Measurements from ENCODE around the gene ASIC4. TPM values are rescaled to one million over a fixed set of nuclear protein-coding genes. Genes with fewer than 3 reads are reported as not detected.

The ASIC4 gene
- polyA plus RNA-seq, 3 donors = not detected

- no peak for TF ChIP-seq CTCF (IDR thresholded peaks at IDR 0.05)
- WGBS (ENCODE audit: insufficient coverage) = 29% methylated on average over 13 of the region's 20 CpGs
- peaks cover 11% of the 10 kb centered on the region for H3K79me2 ChIP-seq (ENCODE audit: insufficient read depth, low read length)
- H2AFZ ChIP-seq (ENCODE audit: insufficient read depth, low read depth, low read length, poor library complexity, severe bottlenecking) = peak overlapping the region; percentile 94
- peak overlapping the region; percentile 97 for H3K4me2 ChIP-seq (replicated peaks; ENCODE audit: extremely low read depth, low read length, poor library complexity, severe bottlenecking)
- peaks cover 0 to 5% of the 10 kb centered on the region in 2 donors for H3K36me3 ChIP-seq (replicated peaks in 1 of 2; ENCODE audit: control insufficient read depth in 1 of 2, insufficient read depth in 2 of 2, low read length in 2 of 2)
- Mint-ChIP-seq H3K27ac (no peak overlapping the region), H3K27me3 (ENCODE audit: low read depth in 3 of 3) (peaks cover 51 to 62% (median 53%) of the 10 kb centered on the region in 3 donors), H3K36me3 (peaks cover 0 to 9% of the 10 kb centered on the region in 2 donors), H3K4me3 (peak overlapping the region in 1 of 2 donors; percentile 100), H3K9me3 (peaks cover 0 to 22% (median 1%) of the 10 kb centered on the region in 7 donors), H3K4me1 (peaks cover 38% of the 10 kb centered on the region)
- H3K27me3 ChIP-seq (ENCODE audit: control insufficient read depth in 2 of 2, insufficient read depth in 2 of 2, low read length in 2 of 2) = peaks cover 31 to 53% of the 10 kb centered on the region in 2 donors
- peaks cover 28 to 43% of the 10 kb centered on the region in 2 donors for H3K4me1 ChIP-seq (ENCODE audit: control insufficient read depth in 1 of 2, insufficient read depth in 2 of 2, low read length in 2 of 2)
- intact Hi-C loops (cut with micrococcal nuclease) = loop anchor here (5.0 to 10.0 kb wide), 4 partner anchors 36 to 332 kb away; partner anchors contain the start of genes DNPEP (in 2 of the 2), STK11IP (in 2 of the 2) and NHEJ1 (in 1 of the 2)
- H3K27ac ChIP-seq (ENCODE audit: low read depth in 1 of 2, low read length in 2 of 2) = no peak overlapping the region
- no peak for DNase-seq
- H3K9ac ChIP-seq (ENCODE audit: insufficient read depth, low read length, poor library complexity, severe bottlenecking) = no peak overlapping the region
- peaks cover 2 to 10% of the 10 kb centered on the region in 2 donors for H3K9me3 ChIP-seq (replicated peaks in 1 of 2; ENCODE audit: control insufficient read depth in 1 of 2, insufficient read depth in 1 of 2, low read length in 2 of 2)
- H3K4me3 ChIP-seq (replicated peaks in 1 of 3; ENCODE audit: low read depth in 2 of 3, low read length in 3 of 3) = peak overlapping the region in 1 of 3 experiments; percentile 93
- no peaks in the 10 kb centered on the region for H4K20me1 ChIP-seq (ENCODE audit: insufficient read depth, low read length)
Measured at GRCh38 chr2:219496247-219496824, 17.9 kb upstream of the ASIC4 start.

- Mint-ChIP-seq H3K27ac (no peak overlapping the region), H3K9me3 (peaks cover 0 to 22% (median 1%) of the 10 kb centered on the region in 7 donors), H3K4me1 (peaks cover 38% of the 10 kb centered on the region), H3K27me3 (ENCODE audit: low read depth in 3 of 3) (peaks cover 49 to 57% (median 54%) of the 10 kb centered on the region in 3 donors), H3K36me3 (peaks cover 3 to 15% of the 10 kb centered on the region in 2 donors), H3K4me3 (peak overlapping the region; percentile 98 to 100)
- no peak for TF ChIP-seq CTCF (IDR thresholded peaks at IDR 0.05)
- Histone ChIP-seq H3K4me2 (replicated peaks; ENCODE audit: extremely low read depth, low read length, poor library complexity, severe bottlenecking) (peak overlapping the region; percentile 97), H3K79me2 (ENCODE audit: insufficient read depth, low read length) (peaks cover 11% of the 10 kb centered on the region), H2AFZ (ENCODE audit: insufficient read depth, low read depth, low read length, poor library complexity, severe bottlenecking) (peak overlapping the region; percentile 94), H4K20me1 (ENCODE audit: insufficient read depth, low read length) (no peaks in the 10 kb centered on the region), H3K27ac (ENCODE audit: low read depth in 1 of 2, low read length in 2 of 2) (no peak overlapping the region), H3K27me3 (ENCODE audit: control insufficient read depth in 2 of 2, insufficient read depth in 2 of 2, low read length in 2 of 2) (peaks cover 31 to 53% of the 10 kb centered on the region in 2 donors), H3K9ac (ENCODE audit: insufficient read depth, low read length, poor library complexity, severe bottlenecking) (no peak overlapping the region), H3K4me3 (replicated peaks in 1 of 3; ENCODE audit: low read depth in 2 of 3, low read length in 3 of 3) (peak overlapping the region; percentile 58 to 93 (median 80)), H3K4me1 (ENCODE audit: control insufficient read depth in 1 of 2, insufficient read depth in 2 of 2, low read length in 2 of 2) (peaks cover 28 to 43% of the 10 kb centered on the region in 2 donors), H3K36me3 (replicated peaks in 1 of 2; ENCODE audit: control insufficient read depth in 1 of 2, insufficient read depth in 2 of 2, low read length in 2 of 2) (peaks cover 3 to 11% of the 10 kb centered on the region in 2 donors), H3K9me3 (replicated peaks in 1 of 2; ENCODE audit: control insufficient read depth in 1 of 2, insufficient read depth in 1 of 2, low read length in 2 of 2) (peaks cover 2 to 10% of the 10 kb centered on the region in 2 donors)
- intact Hi-C loops (cut with micrococcal nuclease) = loop anchor here (5.0 to 10.0 kb wide), 4 partner anchors 35 to 332 kb away; partner anchors contain the start of genes DNPEP (in 2 of the 2), STK11IP (in 2 of the 2) and NHEJ1 (in 1 of the 2)
- WGBS (ENCODE audit: insufficient coverage) = 9% methylated on average over 60 of the region's 61 CpGs
- peak in 2 of 3 donors; percentile 3 to 12 for DNase-seq
Measured at GRCh38 chr2:219496825-219497494, 17.3 kb upstream of the ASIC4 start.
